HG02885 (cell line): ENCODE measurements around the gene SMG6.

Experiments
- ATAC-seq: cut with Tn5 transposase; IDR thresholded peaks from one replicate; pipeline ENCODE4 v1.9.1; 2021; ENCODE audit warnings: mild to moderate bottlenecking; ENCODE audit not compliant: unreplicated experiment, poor library complexity

The SMG6 gene

GRCh38 chr17:2057175-2057759 lies 246.3 kb downstream of the SMG6 start:
- ATAC-seq: no peak

- ATAC-seq: no peak
Measured at GRCh38 chr17:2056206-2057174, 247.1 kb downstream of the SMG6 start.

- no peak for ATAC-seq
Measured at GRCh38 chr17:2055292-2056205, 248.0 kb downstream of the SMG6 start.

GRCh38 chr17:2054512-2055291 lies 248.9 kb downstream of the SMG6 start, which contains the start of gene HIC1:
HIC1 (plus strand) TSS chr17:2055103; CDS start chr17:2056691, 1,588 bp downstream.
- peak; percentile 37 for ATAC-seq

GRCh38 chr17:2054262-2054511 lies 249.4 kb downstream of the SMG6 start:
- no peak for ATAC-seq

GRCh38 chr17:2053380-2054261 lies 250.0 kb downstream of the SMG6 start:
- no peak for ATAC-seq

- ATAC-seq: no peak
Measured at GRCh38 chr17:2051933-2052559, 251.5 kb downstream of the SMG6 start.

- ATAC-seq: no peak
Measured at GRCh38 chr17:2051061-2051932, 252.3 kb downstream of the SMG6 start.

- peak; percentile 18 for ATAC-seq
Measured at GRCh38 chr17:2050300-2051060, 253.1 kb downstream of the SMG6 start.

GRCh38 chr17:2049333-2050299 lies 254.0 kb downstream of the SMG6 start:
- ATAC-seq: peak; percentile 58

GRCh38 chr17:2048805-2049204 lies 254.8 kb downstream of the SMG6 start:
- ATAC-seq: no peak

GRCh38 chr17:2047590-2047989 lies 256.0 kb downstream of the SMG6 start:
- ATAC-seq: no peak

GRCh38 chr17:2044263-2044894 lies 259.2 kb downstream of the SMG6 start:
- no peak for ATAC-seq

- no peak for ATAC-seq
Measured at GRCh38 chr17:2043785-2044184, 259.8 kb downstream of the SMG6 start.

GRCh38 chr17:2042933-2043332 lies 260.7 kb downstream of the SMG6 start:
- no peak for ATAC-seq
